ENCODE data around the gene MCM6.
"Not testable (repeated sequence)": the region's sequence is repeated elsewhere in the genome, so short reads cannot be mapped to it uniquely, and the experiment has no call there.

MCM6 gene

DNA sequence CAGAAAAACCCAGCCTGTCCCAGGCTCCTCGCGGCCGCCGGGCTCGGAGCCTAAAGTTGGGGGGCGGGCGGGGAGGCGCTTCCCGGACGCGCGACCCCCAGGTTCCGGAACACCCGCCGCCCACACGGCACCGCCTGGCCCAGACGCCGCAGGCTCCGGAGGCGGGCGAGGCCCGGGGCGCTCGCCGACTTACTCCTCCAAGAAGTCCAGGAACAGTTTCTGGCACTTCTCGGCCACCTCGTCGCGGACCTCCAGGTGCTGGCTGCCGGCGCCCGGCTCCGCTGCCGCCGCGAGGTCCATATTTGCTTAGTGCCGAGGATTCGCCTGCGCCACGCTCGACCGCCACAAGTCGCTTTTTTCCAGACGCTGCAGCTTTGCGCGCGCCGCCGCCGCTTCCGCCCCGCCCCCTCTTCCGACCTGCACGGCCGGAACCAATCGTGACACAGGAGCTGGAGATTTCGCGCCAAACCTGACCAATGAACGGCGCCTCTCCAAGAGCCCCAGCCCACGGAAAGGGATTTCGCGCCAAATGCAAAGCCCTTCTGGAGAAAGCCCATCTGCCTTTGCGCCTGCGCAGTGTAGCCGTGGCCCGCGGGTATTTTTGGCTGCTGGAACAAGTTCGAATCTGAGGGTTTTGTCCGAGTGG is at the start of gene MCM6:
Gene MCM6, minus strand, starts transcription at position 378 of the 646 bp plus-strand sequence. Its CDS starts 78 bp downstream, at position 300.
- DNase-seq: peak; percentile 96

DNA sequence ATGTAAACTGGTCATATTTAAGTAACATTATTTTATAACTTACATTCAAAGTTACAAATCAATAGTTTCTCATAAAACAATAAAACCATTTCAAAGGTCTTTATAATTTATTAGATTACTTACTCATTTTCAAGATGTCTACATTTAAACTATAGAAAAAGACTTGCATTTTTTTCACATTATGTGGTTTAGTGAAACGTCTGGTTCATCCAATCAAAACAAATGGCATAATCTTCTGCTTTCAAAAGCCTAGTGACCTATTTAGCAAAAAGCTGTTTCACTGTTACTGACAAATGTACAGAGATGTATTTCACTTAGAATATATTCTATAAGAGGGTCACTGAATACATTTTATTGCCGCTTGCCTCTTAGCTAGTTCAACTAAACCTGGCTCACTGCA is 49.3 kb upstream of the MCM6 start:
- DNase-seq: no peak

DNA sequence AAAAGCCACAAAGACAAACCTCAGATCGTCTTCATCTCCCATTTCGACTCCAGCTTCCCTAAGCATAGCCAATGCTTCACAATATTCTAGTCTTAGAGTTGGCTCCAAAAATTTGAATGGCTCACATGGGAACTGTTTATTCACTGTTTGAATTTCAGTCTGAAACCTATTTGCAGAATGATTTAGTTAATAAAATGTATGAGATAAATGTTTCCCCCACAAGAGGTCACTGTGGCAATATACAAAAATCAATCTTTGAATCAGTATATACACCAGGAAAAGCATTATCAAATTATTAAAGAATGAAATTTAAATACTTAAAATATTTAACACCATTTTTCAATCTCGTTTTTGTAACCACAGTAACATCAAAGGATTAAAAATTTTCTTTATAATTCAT is 40.0 kb upstream of the MCM6 start:
- DNase-seq: peak; percentile 52

DNA sequence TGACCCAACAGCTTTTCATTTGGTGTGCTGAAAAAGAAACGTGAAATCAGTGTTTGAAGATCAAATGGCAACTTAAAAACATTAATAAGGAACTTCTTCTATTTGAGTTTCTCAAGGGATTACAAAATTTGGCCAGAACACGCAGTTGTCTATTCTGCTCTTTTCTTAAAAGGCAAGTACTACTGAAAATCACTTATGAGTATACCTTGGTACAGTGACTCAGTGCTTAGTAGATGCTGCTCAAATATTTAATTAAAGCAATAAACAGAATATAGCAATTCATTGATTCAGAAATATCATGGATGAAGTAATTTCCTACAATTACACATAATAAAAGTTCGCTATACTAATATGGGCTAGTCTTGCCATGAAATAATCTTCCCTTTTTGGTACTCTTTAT is 38.2 kb upstream of the MCM6 start:
- no peak for DNase-seq

DNA sequence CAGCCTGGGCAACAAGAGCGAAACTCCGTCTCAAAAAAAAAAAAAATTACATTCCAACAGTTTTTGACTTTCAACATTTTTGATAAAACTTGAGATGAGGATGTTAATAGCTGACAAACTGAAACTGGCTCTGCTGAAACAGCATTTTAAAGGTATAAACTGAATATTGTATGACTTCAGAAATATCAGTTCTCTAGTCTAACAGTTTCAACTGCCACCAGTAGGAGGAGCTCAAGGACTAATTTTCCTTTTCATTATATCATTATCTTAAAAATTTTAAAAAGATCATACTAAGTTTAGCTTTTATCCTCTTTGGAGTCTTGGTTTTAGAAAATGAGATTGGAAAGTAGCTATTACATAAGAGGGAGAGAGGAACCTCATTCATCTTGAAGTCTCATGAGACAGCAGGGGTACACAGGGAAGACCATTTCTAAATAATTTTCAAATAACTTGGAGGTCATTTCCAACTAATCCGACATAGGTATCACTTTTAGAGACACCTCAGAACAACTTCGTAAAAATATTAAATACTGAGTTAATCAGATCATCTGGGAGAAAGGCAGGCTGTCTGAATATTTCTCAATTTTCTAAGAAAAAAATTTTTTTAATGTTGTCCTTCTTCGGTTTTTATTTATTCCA is 37.6 kb upstream of the MCM6 start:
- DNase-seq: peak; percentile 18

DNA sequence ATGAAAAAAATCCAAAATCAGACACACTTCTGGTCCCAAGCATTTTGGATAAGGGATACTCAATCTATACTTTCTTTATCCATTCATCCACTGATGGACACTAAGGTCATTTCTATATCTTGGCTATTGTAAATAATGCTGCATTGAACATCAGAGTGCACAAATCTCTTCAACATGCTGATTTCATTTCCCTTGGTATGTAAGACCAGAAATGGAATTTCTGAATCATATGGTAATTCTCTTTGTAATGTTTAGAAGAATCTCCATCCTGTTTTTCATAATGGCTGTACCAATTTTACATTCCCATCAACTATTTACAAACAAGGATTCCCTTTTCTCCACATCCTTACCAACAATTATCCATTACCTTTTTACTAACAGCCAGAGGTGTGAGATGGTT is 33.7 kb upstream of the MCM6 start:
- no peak for DNase-seq

DNA sequence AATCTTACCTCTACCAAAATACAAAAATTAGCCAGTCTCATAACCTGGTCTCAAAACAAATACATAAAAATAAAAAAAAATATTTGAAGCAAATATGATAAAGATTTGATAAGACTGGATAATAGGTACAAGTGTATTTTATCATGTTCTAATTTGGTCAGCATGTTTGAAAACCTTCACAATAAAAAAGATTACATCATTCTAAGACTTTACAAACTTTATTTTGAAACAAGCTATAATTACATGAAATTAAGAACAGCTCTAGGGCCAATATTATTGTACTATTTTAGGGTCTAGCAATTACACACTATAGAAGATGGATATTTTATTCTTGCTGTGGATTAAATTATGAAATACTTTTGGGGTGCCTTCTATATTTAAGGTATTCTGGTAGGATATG is 29.4 kb upstream of the MCM6 start:
- no peak for DNase-seq

DNA sequence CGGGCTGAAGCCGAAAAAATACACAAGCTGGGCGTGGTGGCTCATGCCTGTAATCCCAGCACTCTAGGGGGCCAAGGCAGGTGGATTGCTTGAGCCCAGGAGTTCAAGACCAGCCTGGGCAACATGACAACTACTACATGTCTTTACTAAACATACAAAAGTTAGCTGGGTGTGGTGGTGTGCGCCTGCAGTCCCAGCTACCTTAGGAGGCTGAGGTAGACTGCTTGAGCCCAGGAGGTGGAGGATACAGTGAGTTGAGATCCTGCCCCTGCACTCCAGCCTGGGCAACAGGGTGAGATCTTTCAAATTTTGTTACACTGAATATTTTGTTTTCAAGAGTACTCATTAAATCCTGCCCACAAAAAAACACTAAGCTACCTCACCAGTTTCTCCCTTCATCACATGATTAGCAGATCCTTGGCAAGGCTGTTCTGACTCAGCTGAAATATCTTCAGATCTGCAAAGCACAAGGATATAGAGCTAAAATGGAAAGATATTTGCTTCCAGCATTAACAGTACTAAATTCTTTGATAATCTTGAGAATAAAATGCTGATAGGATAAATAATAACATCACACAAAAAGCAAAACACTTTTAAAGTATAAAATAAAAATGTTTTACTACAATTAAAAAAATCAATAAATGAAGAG is 28.2 kb upstream of the MCM6 start:
- DNase-seq: no peak

DNA sequence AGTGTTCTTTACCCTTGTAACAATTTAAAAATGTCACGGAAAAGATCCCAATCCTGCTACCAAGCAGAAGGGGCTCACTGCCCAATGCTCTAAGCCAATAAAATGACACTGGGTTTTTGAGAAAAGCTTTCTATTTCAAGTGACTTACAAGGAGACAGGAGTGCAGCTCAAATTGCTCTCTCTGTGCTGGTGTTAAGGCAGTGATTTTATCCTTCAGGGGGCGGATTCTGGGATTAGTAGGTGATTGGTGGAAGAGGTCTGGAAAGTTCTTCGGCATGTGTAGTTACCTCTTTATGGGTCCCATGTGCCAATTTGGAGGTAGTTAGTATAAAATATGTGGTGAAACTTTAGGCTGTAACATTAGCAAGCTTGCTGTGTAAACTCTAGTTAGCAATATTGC is 27.4 kb upstream of the MCM6 start:
- no peak for DNase-seq

DNA sequence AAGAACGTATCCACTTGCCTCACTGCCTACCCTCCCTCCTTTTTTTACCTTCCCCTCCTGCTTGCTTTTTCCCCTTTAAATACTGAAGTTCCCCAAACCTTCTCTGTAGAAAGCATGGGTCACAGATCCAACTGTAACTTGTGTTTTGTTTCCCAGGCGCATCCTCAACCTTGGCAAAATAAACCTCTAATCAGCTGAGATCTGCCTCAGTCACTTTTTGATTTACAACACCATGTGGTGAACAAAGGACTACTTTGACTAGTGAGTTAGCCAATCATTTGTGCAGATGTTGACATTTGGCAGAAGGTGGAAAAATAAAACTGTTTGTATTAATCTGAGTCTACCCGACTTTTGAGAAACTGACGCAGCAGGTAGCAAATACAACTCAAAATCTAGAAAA is 23.3 kb upstream of the MCM6 start:
- DNase-seq: no peak

DNA sequence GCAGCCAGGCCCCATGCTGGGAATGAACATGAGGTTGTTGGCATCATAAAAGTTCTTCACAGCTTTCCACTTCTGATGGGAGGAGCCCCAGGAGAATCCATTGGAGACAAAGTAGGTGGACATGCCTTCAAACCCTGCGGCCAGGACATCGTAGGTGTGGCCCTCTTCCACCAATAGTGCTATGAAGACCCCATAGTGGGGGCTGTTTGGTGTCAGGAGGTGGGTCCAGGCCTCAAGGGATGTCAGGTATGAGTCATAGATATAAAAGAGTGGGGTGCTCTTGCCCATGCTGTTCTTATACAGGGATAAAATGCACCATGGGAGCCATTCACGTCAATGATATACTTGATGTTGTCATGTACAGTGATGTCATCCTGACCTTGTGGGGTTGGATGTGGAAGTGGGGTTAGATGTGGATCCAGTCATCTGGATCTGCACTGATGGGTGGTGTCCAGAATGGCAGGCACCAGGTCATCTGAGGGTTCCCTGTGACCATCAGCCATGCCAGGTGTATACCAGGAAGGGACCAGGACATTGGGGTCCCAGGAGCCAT is 22.1 kb upstream of the MCM6 start:
- no peak for DNase-seq

DNA sequence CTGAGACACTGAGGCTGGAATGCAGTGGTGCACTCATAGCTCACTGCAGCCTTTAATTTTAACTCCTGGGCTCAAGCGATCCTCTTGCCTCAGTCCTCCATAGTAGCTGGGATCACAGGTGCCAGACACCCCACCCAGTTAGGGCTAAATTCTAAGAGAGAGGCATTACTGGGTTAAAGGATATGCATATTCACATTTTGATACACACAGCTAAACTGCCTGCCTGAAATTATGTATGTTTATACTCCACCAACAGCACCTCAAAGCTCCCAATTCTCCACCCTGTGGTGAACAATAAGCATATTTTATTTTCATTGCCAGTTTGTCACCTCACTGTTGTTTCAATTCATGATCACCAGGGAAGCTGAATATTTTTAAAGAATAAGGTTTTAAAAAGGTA is 18.7 kb upstream of the MCM6 start:
- DNase-seq: no peak

DNA sequence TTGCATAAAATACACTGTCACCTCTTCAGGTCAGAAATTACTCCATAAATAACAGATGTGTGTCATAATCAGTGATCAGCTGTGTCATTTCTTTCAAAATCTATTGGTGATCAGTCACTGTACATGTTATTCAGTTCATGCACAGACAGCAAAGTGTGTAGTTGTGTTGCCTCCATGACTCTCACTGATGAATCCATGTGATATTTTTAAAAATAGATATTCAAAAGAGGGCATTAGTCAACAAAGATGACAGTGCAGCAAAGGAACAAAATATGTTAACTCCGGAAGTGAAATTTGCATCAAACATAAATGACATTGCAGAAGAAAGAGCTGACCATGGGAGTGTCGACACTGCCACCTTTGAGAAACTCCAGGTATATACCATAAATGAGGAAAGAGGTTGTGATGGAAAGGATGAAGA is 17.1 kb upstream of the MCM6 start:
- no peak for DNase-seq

DNA sequence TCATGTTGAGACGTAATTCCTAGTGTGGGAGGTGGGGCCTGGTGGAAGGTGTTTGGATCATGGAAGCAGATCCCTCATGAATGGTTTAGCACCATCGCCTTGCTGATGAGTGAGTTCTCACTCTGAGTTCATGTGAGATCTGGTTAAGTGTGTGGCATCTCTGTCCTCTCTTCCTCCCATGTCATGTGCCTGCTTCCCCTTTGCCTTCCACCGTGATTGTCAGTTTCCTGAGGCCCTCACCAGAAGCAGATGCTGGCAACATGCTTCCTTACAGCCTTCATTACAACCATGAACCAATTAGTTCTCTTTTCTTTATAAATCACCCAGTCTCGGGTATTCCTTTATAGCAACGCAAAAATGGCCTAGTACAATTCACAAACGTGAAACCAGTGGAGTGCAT is 14.6 kb upstream of the MCM6 start:
- no peak for DNase-seq

DNA sequence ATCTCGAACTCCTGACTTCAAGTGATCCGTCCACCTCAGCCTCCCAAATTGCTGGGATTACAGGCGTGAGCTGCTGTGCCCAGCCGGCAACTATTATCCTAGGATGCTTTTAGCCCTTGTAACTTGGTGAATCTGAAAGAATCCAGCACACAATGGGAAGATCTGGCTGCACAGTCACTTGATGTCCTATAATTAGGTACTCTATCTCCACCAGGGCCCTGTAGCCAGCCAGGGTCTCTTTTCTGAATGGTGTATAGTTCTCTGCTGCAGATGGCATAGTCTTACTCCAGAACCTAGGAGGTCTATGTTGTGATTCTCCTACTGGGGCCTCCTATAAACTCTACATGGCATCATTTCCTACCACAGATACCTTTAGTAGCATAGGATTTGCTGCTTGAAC is 13.9 kb upstream of the MCM6 start:
- DNase-seq: no peak

DNA sequence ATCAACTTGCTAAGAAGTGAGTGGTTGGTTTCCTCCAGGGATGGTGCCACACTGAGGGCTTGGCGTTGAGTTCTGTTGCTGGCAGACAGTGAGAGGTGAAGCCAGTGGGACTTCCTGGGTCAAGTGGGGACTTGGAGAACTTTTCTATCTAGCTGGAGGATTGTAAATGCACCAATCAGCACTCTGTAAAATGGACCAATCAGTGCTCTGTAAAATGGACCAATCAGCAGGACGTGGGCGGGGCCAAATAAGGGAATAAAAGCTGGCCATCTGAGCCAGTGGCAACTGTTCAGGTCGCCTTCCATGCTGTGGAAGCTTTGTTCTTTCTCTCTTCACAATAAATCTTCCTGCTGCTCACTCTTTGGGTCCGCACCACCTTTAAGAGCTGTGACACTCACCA is 12.3 kb upstream of the MCM6 start:
- not testable (repeated sequence) for DNase-seq

DNA sequence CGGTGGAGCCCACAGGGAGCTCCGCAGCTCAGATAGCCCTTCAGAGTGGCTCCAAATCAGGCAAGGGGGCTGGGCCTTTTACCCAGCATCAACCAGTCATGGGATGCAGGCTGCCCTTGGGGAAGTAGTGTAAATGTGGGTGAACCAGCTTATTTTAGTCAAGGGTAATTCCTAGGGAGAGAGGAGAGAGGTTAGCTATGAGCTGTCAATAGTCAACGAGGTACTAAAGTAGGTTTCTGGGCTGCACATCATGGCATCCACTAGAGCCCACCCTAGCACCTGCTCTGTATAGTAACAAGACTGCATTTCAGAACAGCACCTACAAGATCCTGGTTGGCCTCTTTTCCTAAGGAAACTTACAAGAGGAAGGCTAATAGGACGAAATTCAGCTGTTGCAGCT is 9.5 kb upstream of the MCM6 start:
- DNase-seq: no peak

DNA sequence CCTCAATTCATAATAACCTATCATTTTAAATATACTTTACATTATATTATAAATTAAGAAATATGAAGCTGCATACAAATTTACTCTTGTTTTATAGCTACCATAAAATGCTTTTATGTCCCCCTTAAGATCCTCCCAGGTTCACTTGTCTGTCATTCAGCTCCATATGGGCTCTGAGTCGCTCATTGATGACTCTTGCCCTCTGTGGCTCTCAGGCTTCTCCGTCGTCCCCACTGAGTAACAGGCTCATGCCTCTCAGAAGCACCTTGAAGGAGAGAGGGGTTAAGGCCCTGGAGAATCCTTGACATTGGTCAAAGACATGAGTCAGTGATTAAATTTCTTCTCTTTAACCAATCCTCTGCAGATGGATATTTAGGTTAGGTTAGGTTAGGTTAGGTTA is 6.2 kb upstream of the MCM6 start:
- no peak for DNase-seq

DNA sequence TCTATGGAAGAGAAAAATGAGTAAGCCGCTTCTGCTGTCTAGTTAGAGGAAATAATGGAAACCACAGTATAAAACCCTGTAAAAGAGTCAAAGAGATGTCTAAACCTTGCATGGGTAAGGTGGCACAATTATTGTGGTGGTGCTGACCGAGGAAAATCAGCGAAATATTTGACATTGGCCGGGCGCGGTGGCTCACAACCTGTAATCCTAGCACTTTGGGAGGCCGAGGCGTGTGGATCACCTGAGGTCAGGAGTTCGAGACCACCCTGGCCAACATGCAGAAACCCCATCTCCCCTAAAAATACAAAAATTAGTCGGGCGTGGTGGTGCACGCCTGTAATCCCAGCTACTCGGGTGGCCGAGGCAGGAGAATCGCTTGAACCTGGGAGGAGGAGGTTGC is 527 bp upstream of the MCM6 start:
- DNase-seq: not testable (repeated sequence)

DNA sequence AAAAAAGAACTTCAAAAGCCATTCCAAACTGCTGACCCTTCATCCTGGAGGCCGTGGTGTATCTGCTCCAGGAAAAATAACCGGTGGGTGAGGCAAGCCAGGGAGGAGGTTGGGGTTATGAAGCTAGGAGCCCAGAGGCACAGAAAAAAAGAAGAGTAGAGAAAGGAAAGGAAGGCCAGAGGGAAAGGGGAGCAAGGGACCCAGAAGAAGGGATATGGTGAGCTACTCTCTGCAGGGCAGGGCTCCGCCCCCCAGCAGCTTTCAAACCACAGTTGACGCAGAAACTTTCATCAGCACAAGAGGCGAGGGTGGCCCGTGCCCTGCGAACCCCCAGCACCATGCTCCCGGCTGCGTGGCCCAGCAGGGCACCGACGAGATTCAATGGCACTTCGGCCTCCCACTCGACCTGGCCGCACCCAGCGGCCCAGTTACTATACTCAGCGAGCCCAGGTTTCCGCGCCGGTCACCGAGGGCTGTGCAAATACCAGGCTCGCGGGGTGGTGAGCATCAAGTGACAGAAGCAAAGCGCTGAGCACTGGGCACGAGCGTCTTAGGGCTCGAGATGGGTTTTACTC is 665 bp downstream of the MCM6 start:
- no peak for DNase-seq

DNA sequence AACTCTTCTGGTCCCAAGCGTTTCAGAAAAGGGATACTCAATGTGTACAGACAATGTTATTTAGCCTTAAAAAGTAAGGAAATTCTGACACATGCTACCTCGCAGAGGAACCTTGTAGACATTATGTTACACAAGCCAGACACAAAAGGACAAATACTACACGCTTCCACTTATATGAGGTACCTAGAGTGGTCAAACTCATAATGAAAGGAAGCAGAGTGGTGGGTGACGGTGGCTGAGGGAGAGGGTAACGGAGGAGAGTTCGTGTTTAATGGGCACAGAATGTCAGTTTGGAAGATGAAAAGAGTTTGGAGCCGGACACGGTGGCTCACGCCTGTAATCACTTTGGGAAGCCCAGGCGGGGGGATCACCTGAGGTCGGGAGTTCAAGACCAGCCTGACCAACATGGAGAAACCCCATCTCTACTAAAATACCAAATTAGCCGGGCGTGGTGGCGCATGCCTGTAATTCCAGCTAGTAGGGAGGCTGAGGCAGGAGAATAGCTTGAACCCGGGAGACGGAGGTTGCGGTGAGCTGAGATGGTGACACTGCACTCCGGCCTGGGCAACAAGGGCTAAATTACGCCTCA is 1.4 kb downstream of the MCM6 start:
- no peak for DNase-seq

DNA sequence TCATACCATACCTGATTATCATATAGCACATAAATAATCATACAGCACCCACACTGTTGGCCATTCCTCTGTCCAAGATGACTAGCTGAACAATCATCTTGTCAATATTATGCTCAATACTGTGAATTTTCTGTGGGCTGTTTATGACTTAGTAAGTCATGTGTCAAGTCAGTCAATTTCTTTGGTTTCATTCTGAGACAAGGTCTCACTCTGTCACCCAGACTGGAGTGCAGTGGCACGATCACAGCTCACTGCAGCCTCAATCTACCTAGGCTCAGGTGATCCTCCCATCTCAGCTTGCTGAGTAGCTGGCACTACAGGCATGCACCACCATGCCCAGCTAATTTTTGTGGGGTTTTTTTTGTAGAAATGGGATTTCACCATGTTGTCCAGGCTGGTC is 5.7 kb downstream of the MCM6 start:
- DNase-seq: no peak

DNA sequence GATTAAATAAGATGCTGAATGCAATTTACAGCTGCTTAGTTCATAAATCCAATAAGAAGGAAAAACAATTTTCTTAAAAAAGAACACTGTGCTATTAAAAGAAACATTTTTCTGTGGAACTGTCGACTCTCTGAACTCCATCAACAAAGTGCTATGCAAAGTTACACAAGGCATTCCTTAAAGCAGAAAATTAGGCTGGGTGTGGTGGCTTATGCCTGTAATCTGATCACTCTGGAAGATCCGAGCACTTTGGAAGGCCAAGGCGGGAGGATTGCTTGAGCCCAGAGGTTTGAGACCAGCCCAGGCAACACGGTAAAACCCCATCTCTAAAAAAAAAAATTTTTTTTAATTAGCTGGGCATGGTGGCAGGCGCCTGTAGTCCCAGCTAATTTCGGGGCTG is 13.0 kb downstream of the MCM6 start:
- DNase-seq: no peak

DNA sequence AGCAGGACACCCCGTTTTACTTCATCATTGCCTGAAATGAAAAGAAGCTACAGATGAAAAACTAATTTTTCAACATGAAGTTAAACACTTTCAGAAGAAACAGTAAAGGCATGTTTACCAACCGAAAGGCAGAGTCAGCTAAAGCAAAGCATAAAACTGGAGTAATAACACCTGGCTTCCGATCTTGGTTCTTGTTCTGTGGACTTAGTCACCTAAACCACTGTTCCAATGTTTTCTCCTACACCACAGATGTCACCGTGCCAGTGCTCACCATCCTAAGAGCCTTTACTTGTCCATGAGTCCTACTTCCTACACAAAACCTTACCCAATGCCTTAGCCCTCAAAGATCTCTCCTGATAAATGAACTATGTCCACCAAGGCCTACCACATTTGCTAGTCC is 13.5 kb downstream of the MCM6 start:
- DNase-seq: no peak
